GM12874 (cell line): Measurements from ENCODE around the gene SIX1.

ENCODE experiments used
- TF ChIP-seq, protein P1 (sequence below): IDR thresholded peaks from 2 replicates; pipeline ENCODE4 v1.5.1; 2011; ENCODE audit warnings: low read depth, mild to moderate bottlenecking, control low read depth, low read length, moderate library complexity; ENCODE audit not compliant: insufficient read depth

SIX1 gene

DNA sequence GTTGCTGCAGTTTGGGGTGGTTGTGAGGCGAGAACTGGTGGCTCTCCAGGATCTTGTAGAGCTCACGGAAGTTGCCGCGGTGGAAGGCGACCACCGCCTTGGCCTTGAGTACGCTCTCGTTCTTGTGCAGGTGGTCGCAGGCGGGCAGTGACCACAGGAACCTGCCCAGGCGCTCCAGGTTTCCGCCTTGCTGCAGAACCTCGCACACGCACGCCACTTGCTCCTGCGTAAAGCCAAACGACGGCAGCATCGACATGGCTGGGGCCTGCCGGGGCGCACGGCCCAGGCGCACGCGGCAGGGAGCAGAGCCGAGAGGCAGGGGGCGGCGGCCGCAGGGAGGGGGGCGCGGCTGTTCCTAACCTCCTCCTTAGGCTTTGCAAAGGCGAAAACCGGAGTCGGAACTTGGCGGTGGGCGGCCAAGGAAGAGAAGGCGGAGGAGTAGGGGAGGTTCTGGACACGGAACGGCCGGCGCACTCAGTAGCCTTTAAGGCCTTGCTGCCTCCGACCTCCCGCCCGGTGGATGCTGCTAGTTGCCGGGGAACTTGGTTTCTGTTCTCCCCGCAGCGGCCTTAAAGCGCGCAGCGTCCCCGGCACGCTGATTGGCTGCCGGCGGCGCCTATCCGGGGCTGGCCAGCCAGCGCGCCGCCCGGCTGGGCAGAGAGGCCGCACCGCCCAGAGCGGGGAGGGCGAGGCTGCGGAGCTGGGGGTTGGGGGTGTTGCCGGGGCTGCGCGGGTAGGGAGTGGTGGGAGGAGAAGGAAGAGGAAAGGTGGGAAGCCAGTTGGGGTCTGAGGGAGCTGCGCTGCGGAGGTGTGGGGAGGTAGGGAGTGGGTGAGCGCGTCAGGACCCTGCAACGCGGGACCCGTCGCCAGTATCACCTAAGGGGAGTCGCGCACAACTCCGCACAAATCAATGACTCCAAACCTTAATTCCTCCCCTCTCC, at the start of gene SIX1:
Gene SIX1, minus strand, starts transcription at position 544 of the 941 bp plus-strand sequence. Its CDS starts 288 bp downstream, at position 256.
- TF ChIP-seq, protein P1, sequence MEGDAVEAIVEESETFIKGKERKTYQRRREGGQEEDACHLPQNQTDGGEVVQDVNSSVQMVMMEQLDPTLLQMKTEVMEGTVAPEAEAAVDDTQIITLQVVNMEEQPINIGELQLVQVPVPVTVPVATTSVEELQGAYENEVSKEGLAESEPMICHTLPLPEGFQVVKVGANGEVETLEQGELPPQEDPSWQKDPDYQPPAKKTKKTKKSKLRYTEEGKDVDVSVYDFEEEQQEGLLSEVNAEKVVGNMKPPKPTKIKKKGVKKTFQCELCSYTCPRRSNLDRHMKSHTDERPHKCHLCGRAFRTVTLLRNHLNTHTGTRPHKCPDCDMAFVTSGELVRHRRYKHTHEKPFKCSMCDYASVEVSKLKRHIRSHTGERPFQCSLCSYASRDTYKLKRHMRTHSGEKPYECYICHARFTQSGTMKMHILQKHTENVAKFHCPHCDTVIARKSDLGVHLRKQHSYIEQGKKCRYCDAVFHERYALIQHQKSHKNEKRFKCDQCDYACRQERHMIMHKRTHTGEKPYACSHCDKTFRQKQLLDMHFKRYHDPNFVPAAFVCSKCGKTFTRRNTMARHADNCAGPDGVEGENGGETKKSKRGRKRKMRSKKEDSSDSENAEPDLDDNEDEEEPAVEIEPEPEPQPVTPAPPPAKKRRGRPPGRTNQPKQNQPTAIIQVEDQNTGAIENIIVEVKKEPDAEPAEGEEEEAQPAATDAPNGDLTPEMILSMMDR: no peak

DNA sequence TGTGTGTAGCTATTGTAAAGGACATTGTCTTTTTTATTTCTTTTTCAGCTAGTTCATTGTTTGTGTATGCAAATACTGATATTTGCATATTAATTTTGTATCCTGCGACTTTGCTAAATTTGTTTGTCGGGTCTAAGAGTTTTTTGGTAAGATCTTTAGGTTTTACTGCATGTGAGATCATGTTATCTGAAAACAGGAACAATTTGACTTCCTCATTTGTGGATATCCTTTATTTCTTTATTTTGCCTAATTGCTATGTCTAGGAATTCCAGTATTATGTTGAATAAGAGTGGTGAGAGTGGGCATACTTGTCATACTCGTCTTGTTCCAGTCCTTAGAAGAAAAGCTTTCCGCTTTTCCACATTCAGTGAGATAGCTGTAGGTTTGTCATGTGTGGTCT, 46.0 kb upstream of the SIX1 start:
- TF ChIP-seq, protein P1: no peak

DNA sequence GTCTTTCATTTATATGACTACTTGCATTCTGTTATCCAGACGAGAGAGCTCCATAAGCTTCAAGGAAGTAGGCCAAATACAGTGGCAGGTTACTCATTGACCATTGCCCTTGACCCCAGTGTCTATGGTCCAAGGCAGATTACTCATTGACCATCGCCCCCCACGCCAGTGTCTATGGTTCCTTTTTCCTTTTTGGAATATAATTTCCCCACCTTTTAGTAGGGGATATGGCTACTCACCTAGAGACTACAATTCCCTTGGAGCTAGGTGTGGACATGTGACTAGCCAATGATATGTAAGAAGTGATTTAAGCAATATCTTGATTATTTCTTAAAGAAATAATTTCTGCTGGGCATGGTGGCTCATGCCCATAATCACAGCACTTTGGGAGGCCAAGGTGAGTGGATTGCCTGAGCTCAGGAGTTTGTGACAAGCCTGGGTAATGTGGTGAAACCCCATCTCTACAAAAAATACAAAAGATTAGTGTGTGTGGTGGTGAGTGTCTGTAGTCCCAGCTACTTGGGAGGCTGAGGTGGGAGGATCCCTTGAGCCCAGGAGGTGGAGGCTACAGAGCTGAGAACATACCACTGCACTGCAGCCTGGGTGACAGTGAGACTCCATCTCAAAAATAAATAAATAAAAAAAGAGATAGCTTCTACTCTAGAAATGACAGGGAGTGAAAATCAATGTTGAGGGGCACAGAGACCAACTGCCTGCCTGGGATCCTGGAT, 42.3 kb upstream of the SIX1 start:
- TF ChIP-seq, protein P1: no peak

DNA sequence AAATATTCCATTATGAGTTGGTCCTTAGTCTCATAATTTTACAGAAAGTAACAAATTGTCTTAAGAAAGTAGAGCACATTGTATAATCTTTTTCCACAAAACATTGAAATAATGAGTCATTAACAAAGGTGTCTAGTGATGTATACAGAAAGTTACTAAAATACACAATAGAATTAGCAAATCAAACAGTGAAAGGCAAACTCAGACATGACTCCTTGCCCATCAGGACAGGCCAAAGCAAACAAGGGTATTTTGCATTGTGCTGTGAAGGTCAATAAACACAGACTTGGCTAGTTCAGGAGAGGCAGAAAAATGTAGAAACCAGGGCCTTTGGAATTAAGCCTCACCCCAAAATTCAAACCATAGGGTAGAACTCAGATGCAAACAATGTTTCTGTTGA, 37.6 kb upstream of the SIX1 start:
- TF ChIP-seq, protein P1: no peak

DNA sequence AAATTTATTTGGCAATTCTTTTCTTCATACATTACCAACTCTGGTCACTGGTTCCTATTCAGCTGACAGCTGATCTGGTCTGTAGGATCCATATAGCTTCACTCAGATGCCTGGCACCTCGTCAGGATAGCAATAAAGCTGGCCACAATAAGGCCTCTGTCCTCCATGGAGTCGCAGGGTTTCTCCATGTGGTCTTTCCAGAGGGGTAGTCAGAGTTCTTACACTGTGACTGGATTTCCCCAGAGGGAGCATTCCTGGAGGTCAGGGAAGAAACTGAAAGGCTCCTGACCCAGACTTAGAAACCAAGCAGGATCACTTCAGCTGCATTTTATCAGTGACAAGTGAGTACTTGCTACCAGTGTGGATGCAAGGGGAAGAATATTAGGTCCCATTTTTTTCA, 34.9 kb upstream of the SIX1 start:
- TF ChIP-seq, protein P1: no peak

DNA sequence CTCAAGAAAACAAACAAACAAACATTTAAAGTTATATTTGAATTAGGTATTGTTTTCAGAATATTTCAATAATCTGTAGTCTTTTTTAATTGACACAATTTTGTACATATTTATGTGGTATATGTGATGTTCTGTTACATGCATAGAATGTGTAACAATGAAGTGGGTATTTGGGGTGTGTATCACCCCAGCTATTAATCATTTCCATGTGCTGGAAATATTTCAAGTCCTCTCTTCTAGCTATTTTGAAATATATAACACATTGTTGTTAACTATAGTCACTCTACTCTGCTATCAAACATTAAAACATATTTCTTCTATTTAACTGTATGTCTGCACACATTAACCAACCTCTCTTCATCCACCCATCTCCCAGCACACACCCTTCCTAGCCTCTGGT, 32.0 kb upstream of the SIX1 start:
- TF ChIP-seq, protein P1: no peak

DNA sequence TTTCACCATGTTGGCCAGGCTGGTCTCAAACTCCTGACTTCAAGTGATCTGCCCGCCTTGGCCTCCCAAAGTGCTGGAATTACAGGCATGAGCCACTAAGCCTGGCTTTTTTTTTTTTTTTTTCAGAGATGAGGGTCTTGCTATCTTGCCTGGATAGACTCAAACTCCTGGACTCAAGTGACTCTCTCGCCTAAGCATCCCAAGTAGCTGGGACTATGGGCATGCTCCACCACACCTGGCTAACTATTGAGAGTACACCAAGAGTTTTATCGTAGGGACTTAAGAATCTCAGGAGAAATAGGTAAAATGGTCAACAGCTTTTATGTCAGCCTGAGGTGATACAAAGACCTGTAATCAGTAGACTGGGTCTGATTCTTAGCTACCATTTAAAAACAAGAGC, 31.2 kb upstream of the SIX1 start:
- TF ChIP-seq, protein P1: no peak
